ENCODE results near the gene CYP8B1.

Gene CYP8B1

GRCh38 chr3:42873221-42873982, 2.3 kb downstream of the CYP8B1 start:
- H3K9me3 ChIP-seq (ENCODE audit: insufficient read depth, low read depth, low read length): no peaks in the 10 kb centered on the region
- H3K4me2 ChIP-seq (ENCODE audit: low read length): no peak overlapping the region
- no peak overlapping the region for H2BK12ac ChIP-seq (ENCODE audit: low read length)
- no peaks in the 10 kb centered on the region for H3K27me3 ChIP-seq (ENCODE audit: insufficient read depth, low read length)
- no peak for DNase-seq
- H4K12ac ChIP-seq (ENCODE audit: low read depth, low read length): no peak overlapping the region
- no peak overlapping the region for H3K9ac ChIP-seq (ENCODE audit: low read length)
- no peak overlapping the region for H2BK5ac ChIP-seq (ENCODE audit: low read depth, low read length, poor library complexity)
- H3K36me3 ChIP-seq (ENCODE audit: control insufficient read depth in 1 of 2, insufficient read depth in 2 of 2, low read length in 2 of 2): peaks cover 2 to 8% of the 10 kb centered on the region in 2 experiments
- H4K8ac ChIP-seq (ENCODE audit: low read depth, low read length): no peak overlapping the region
- H3K79me1 ChIP-seq (ENCODE audit: low read length): no peaks in the 10 kb centered on the region
- no peaks in the 10 kb centered on the region for H3K79me2 ChIP-seq (ENCODE audit: control insufficient read depth, insufficient read depth, low read length, poor library complexity)
- H3K4me3 ChIP-seq (ENCODE audit: low read depth, low read length): no peak overlapping the region
- H2BK120ac ChIP-seq (ENCODE audit: insufficient read depth, low read length, poor library complexity): no peak overlapping the region
- no peak overlapping the region for H3K23ac ChIP-seq (ENCODE audit: low read length)
- no peak overlapping the region for H4K91ac ChIP-seq (ENCODE audit: low read depth, low read length)
- no peak overlapping the region for H3K18ac ChIP-seq (ENCODE audit: low read length)
- H3K14ac ChIP-seq (ENCODE audit: low read length): no peak overlapping the region
- no peak overlapping the region for H2AK5ac ChIP-seq (ENCODE audit: low read length)
- no peak overlapping the region for H3K4ac ChIP-seq (ENCODE audit: low read depth, low read length)
- no peak overlapping the region for H2AFZ ChIP-seq (ENCODE audit: insufficient read depth, low read length, poor library complexity)
- no peak overlapping the region for H3K27ac ChIP-seq (ENCODE audit: low read depth, low read length)
- WGBS (ENCODE audit: extremely low coverage, insufficient coverage, insufficient read length): no CpG with 5 or more reads among the region's 9 CpGs
- no peaks in the 10 kb centered on the region for H3K4me1 ChIP-seq (ENCODE audit: control insufficient read depth in 1 of 2, insufficient read depth in 2 of 2, low read length in 2 of 2)

- H3K27ac ChIP-seq (ENCODE audit: low read depth, low read length): no peak overlapping the region
- H3K4ac ChIP-seq (ENCODE audit: low read depth, low read length): no peak overlapping the region
- H3K36me3 ChIP-seq (ENCODE audit: control insufficient read depth in 1 of 2, insufficient read depth in 2 of 2, low read length in 2 of 2): peaks cover 2 to 9% of the 10 kb centered on the region in 2 experiments
- H4K91ac ChIP-seq (ENCODE audit: low read depth, low read length): no peak overlapping the region
- no CpG with 5 or more reads among the region's 1 CpG for WGBS (ENCODE audit: extremely low coverage, insufficient coverage, insufficient read length)
- H2BK5ac ChIP-seq (ENCODE audit: low read depth, low read length, poor library complexity): no peak overlapping the region
- H3K4me2 ChIP-seq (ENCODE audit: low read length): no peak overlapping the region
- no peak overlapping the region for H3K18ac ChIP-seq (ENCODE audit: low read length)
- H3K79me2 ChIP-seq (ENCODE audit: control insufficient read depth, insufficient read depth, low read length, poor library complexity): no peaks in the 10 kb centered on the region
- H3K9me3 ChIP-seq (ENCODE audit: insufficient read depth, low read depth, low read length): no peaks in the 10 kb centered on the region
- no peak overlapping the region for H4K12ac ChIP-seq (ENCODE audit: low read depth, low read length)
- H2BK120ac ChIP-seq (ENCODE audit: insufficient read depth, low read length, poor library complexity): no peak overlapping the region
- no peak overlapping the region for H2BK12ac ChIP-seq (ENCODE audit: low read length)
- H3K23ac ChIP-seq (ENCODE audit: low read length): no peak overlapping the region
- no peak overlapping the region for H2AFZ ChIP-seq (ENCODE audit: insufficient read depth, low read length, poor library complexity)
- H3K79me1 ChIP-seq (ENCODE audit: low read length): no peaks in the 10 kb centered on the region
- H3K9ac ChIP-seq (ENCODE audit: low read length): no peak overlapping the region
- no peak overlapping the region for H3K14ac ChIP-seq (ENCODE audit: low read length)
- no peaks in the 10 kb centered on the region for H3K27me3 ChIP-seq (ENCODE audit: insufficient read depth, low read length)
- H3K4me3 ChIP-seq (ENCODE audit: low read depth, low read length): no peak overlapping the region
- DNase-seq: no peak
- no peaks in the 10 kb centered on the region for H3K4me1 ChIP-seq (ENCODE audit: control insufficient read depth in 1 of 2, insufficient read depth in 2 of 2, low read length in 2 of 2)
- no peak overlapping the region for H4K8ac ChIP-seq (ENCODE audit: low read depth, low read length)
- H2AK5ac ChIP-seq (ENCODE audit: low read length): no peak overlapping the region
Observed at GRCh38 chr3:42872718-42873117, 3.0 kb downstream of the CYP8B1 start.

- H4K12ac ChIP-seq (ENCODE audit: low read depth, low read length): no peak overlapping the region
- no peaks in the 10 kb centered on the region for H3K79me1 ChIP-seq (ENCODE audit: low read length)
- H2BK5ac ChIP-seq (ENCODE audit: low read depth, low read length, poor library complexity): no peak overlapping the region
- no peak overlapping the region for H3K18ac ChIP-seq (ENCODE audit: low read length)
- H2BK120ac ChIP-seq (ENCODE audit: insufficient read depth, low read length, poor library complexity): no peak overlapping the region
- no peak overlapping the region for H4K91ac ChIP-seq (ENCODE audit: low read depth, low read length)
- no peak overlapping the region for H3K27ac ChIP-seq (ENCODE audit: low read depth, low read length)
- WGBS (ENCODE audit: extremely low coverage, insufficient coverage, insufficient read length): no CpG with 5 or more reads among the region's 5 CpGs
- H2AFZ ChIP-seq (ENCODE audit: insufficient read depth, low read length, poor library complexity): no peak overlapping the region
- no peak overlapping the region for H2AK5ac ChIP-seq (ENCODE audit: low read length)
- H3K79me2 ChIP-seq (ENCODE audit: control insufficient read depth, insufficient read depth, low read length, poor library complexity): no peaks in the 10 kb centered on the region
- no peaks in the 10 kb centered on the region for H3K27me3 ChIP-seq (ENCODE audit: insufficient read depth, low read length)
- peaks cover 4 to 9% of the 10 kb centered on the region in 2 experiments for H3K36me3 ChIP-seq (ENCODE audit: control insufficient read depth in 1 of 2, insufficient read depth in 2 of 2, low read length in 2 of 2)
- no peak overlapping the region for H3K14ac ChIP-seq (ENCODE audit: low read length)
- no peak overlapping the region for H2BK12ac ChIP-seq (ENCODE audit: low read length)
- no peak overlapping the region for H4K8ac ChIP-seq (ENCODE audit: low read depth, low read length)
- H3K9ac ChIP-seq (ENCODE audit: low read length): no peak overlapping the region
- no peak overlapping the region for H3K4me3 ChIP-seq (ENCODE audit: low read depth, low read length)
- no peak overlapping the region for H3K23ac ChIP-seq (ENCODE audit: low read length)
- no peak overlapping the region for H3K4me2 ChIP-seq (ENCODE audit: low read length)
- H3K9me3 ChIP-seq (ENCODE audit: insufficient read depth, low read depth, low read length): no peaks in the 10 kb centered on the region
- no peaks in the 10 kb centered on the region for H3K4me1 ChIP-seq (ENCODE audit: control insufficient read depth in 1 of 2, insufficient read depth in 2 of 2, low read length in 2 of 2)
- DNase-seq: no peak
- H3K4ac ChIP-seq (ENCODE audit: low read depth, low read length): no peak overlapping the region
Observed at GRCh38 chr3:42871592-42872196, 4.0 kb downstream of the CYP8B1 start.

- Histone ChIP-seq H3K79me2 (ENCODE audit: control insufficient read depth, insufficient read depth, low read length, poor library complexity) (no peaks in the 10 kb centered on the region), H3K9me3 (ENCODE audit: insufficient read depth, low read depth, low read length) (peaks cover 3% of the 10 kb centered on the region), H2AK5ac (ENCODE audit: low read length) (no peak overlapping the region), H2BK120ac (ENCODE audit: insufficient read depth, low read length, poor library complexity) (no peak overlapping the region), H3K27ac (ENCODE audit: low read depth, low read length) (no peak overlapping the region), H3K79me1 (ENCODE audit: low read length) (no peaks in the 10 kb centered on the region), H2BK12ac (ENCODE audit: low read length) (no peak overlapping the region), H4K91ac (ENCODE audit: low read depth, low read length) (no peak overlapping the region), H3K4me1 (ENCODE audit: control insufficient read depth in 1 of 2, insufficient read depth in 2 of 2, low read length in 2 of 2) (no peaks in the 10 kb centered on the region), H3K23ac (ENCODE audit: low read length) (no peak overlapping the region), H3K27me3 (ENCODE audit: insufficient read depth, low read length) (no peaks in the 10 kb centered on the region), H3K36me3 (ENCODE audit: control insufficient read depth in 1 of 2, insufficient read depth in 2 of 2, low read length in 2 of 2) (peaks cover 11 to 15% of the 10 kb centered on the region in 2 experiments), H4K12ac (ENCODE audit: low read depth, low read length) (no peak overlapping the region), H3K18ac (ENCODE audit: low read length) (no peak overlapping the region), H3K9ac (ENCODE audit: low read length) (no peak overlapping the region), H2BK5ac (ENCODE audit: low read depth, low read length, poor library complexity) (no peak overlapping the region), H2AFZ (ENCODE audit: insufficient read depth, low read length, poor library complexity) (no peak overlapping the region), H4K8ac (ENCODE audit: low read depth, low read length) (no peak overlapping the region), H3K4me3 (ENCODE audit: low read depth, low read length) (no peak overlapping the region), H3K4ac (ENCODE audit: low read depth, low read length) (no peak overlapping the region), H3K4me2 (ENCODE audit: low read length) (no peak overlapping the region), H3K14ac (ENCODE audit: low read length) (no peak overlapping the region)
- WGBS (ENCODE audit: extremely low coverage, insufficient coverage, insufficient read length): no CpG with 5 or more reads among the region's 5 CpGs
- peak in 1 of 2 donors; percentile 34 for DNase-seq
Observed at GRCh38 chr3:42868841-42869240, 6.8 kb downstream of the CYP8B1 start.

Measured in trophoblast cell (in vitro differentiated cells and primary cell).